ENCODE results near the gene RFX8. TPM values are rescaled to one million over a fixed set of nuclear protein-coding genes. Genes with fewer than 3 reads are reported as not detected.

Gene RFX8
- total RNA-seq, 4 donors from 2014 or later = 1.4 to 6.9 (median 3.9) TPM

DNA sequence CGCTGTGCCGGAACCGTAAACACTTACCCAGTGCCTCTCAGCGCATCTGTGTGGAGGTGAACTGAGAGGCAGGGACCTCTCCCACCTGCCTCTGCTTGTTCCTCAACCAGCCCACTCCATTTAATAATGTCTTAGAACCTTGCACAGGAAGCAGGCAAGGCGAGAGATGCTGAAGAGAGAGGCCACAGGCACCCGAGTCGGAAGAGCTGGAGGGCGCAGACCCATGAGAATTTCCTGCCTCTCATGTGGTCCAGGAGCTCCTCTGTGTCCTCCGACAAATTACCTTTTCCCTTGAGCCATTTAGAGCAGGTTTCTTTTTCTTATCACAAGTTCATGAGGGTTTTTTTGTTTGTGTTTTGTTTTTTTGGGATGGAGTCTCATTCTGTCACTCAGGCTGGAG is 4.9 kb upstream of the RFX8 start:
- Histone ChIP-seq H3K9me3 (no peaks in the 10 kb centered on the region), H3K27ac (no peak overlapping the region), H3K27me3 (no peaks in the 10 kb centered on the region), H3K4me3 (no peak overlapping the region), H3K4me1 (peaks cover 0 to 4% (median 0%) of the 10 kb centered on the region in 4 donors), H3K36me3 (no peaks in the 10 kb centered on the region)
- no peak for TF ChIP-seq POLR2A (IDR thresholded peaks at IDR 0.05)
- no peak for TF ChIP-seq CTCF (IDR thresholded peaks at IDR 0.05)
- no peak for TF ChIP-seq EP300 (IDR thresholded peaks at IDR 0.05)
- 82 to 86% methylated on average over 9 of the region's 9 CpGs for WGBS, 2 donors
- no peak for DNase-seq (ENCODE audit: low spot score in 2 of 2)

DNA sequence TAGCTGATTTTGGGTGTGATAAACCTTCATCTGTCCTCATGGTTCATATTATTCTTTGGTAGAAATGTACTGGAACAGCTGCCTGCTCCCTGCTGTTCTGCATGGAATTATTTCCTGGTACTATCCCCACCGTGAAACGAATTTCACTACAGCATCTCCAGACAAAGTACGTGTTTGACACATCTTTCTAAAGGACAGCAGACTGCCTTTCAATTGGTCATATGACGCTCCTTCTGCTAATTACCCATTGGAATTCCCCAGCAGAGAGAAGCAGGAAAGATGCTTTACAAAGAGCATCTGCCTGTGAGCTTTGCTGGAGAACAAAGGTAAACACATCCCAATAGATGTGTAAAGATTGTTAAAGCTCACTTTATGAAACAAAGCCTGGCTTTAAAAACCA is 4.4 kb upstream of the RFX8 start:
- 26 to 34% methylated on average over 4 of the region's 4 CpGs for WGBS, 2 donors

DNA sequence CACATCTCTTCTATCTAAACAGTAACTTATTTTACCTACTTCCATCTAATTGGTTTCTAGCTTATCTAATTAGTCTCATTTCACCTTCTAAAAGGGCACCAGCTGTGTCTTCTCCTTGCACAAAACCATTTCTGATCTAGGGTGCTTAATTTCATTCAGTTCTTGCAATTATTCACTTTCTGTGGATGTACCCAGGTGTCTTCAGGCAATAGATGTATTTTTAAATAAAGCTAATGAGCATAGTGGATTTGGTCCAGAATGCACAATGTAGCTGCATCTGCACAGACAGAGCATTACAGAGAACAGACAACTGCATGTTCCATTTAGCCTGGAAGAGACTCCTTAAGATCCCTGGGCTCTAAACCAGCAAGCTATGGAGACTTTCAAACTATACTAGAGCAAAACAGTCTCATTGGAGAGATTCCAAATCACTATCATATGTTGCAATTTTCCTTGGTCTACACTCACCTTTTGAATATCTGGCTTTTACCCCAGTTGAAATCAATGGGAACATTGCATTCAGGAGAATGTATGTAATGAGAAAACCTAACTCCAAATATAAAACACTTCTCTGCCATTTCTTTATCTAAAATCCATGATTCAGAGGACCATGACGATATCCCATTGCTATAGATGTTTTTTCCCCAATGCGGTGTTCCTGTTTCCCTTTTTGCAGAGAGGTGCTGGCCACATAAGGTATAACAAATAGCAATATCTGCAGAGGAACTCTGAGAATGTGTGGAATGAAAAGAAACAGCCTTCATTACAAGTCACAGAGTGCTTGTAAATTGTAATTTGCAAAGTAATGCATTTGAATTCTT is 3.5 kb upstream of the RFX8 start:
- Histone ChIP-seq H3K4me1 (peaks cover 0 to 15% (median 5%) of the 10 kb centered on the region in 4 donors), H3K27ac (no peak overlapping the region), H3K36me3 (no peaks in the 10 kb centered on the region), H3K9me3 (no peaks in the 10 kb centered on the region), H3K27me3 (no peaks in the 10 kb centered on the region), H3K4me3 (no peak overlapping the region)
- 61 to 64% methylated on average over 2 of the region's 2 CpGs for WGBS, 2 donors
- TF ChIP-seq POLR2A (IDR thresholded peaks at IDR 0.05) (no peak), EP300 (IDR thresholded peaks at IDR 0.05) (no peak), CTCF (IDR thresholded peaks at IDR 0.05) (no peak)
- DNase-seq (ENCODE audit: low spot score in 2 of 2) = no peak

More for the DNA sequence above, 4.4 kb upstream of the RFX8 start:
- no peaks in the 10 kb centered on the region for H3K27me3 ChIP-seq
- H3K27ac ChIP-seq = no peak overlapping the region
- H3K4me1 ChIP-seq = peaks cover 0 to 9% (median 0%) of the 10 kb centered on the region in 4 donors
- no peak for DNase-seq (ENCODE audit: low spot score in 2 of 2)
- H3K4me3 ChIP-seq = no peak overlapping the region
- H3K9me3 ChIP-seq = no peaks in the 10 kb centered on the region
- TF ChIP-seq POLR2A (IDR thresholded peaks at IDR 0.05) (no peak), EP300 (IDR thresholded peaks at IDR 0.05) (no peak), CTCF (IDR thresholded peaks at IDR 0.05) (no peak)
- H3K36me3 ChIP-seq = no peaks in the 10 kb centered on the region

GRCh38 chr2:101477556-101477955 is 2.6 kb upstream of the RFX8 start:
- TF ChIP-seq EP300 (IDR thresholded peaks at IDR 0.05) (no peak), CTCF (IDR thresholded peaks at IDR 0.05) (no peak)
- no peak overlapping the region for H3K27ac ChIP-seq
- no peaks in the 10 kb centered on the region for H3K9me3 ChIP-seq
- DNase-seq (ENCODE audit: low spot score in 2 of 2) = no peak
- WGBS, 2 donors = 96 to 97% methylated on average over 2 of the region's 2 CpGs
- H3K36me3 ChIP-seq = no peaks in the 10 kb centered on the region
- H3K27me3 ChIP-seq = no peaks in the 10 kb centered on the region
- H3K4me1 ChIP-seq = peaks cover 0 to 21% (median 5%) of the 10 kb centered on the region in 4 donors
- no peak overlapping the region for H3K4me3 ChIP-seq

DNA sequence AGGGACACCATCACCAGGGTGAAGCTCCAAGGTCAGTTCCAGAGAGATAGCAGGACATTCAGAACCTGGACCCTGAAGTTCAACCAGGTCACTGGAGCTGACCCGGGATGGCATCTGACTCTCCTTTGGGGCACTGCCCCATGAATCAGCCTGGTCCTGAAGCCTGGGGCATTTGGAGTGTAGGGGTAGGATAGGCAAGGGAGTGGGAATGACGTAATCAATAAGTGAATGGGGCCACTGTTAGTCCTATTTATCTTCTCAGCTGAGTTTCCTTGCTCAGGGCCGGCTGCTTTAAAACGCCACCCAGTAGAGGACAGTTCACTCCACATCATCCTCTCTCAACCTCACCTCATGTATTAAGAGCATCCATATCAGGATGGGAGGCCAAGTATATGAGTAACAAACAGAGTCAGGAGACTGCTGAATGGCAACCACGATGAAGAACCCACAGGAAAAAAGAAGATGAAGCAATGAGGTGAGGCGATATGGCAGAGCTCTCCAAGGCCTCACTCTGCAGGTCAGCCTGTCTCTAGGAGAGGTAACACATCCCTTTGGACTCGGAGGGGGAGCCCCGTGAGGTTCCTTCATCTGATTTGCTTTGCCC is 1.8 kb upstream of the RFX8 start:
- TF ChIP-seq CTCF (IDR thresholded peaks at IDR 0.05) (no peak), POLR2A (IDR thresholded peaks at IDR 0.05) (no peak), EP300 (IDR thresholded peaks at IDR 0.05) (no peak)
- WGBS, 2 donors = 83 to 89% methylated on average over 8 of the region's 8 CpGs
- DNase-seq (ENCODE audit: low spot score in 2 of 2) = no peak
- H3K27me3 ChIP-seq = no peaks in the 10 kb centered on the region
- H3K4me3 ChIP-seq = no peak overlapping the region
- peaks cover 0 to 22% (median 5%) of the 10 kb centered on the region in 4 donors for H3K4me1 ChIP-seq
- H3K9me3 ChIP-seq = no peaks in the 10 kb centered on the region
- H3K36me3 ChIP-seq = no peaks in the 10 kb centered on the region
- H3K27ac ChIP-seq = no peak overlapping the region

All from tibial nerve (tissue), 4 donors.